CD4-positive, CD25-positive, alpha-beta regulatory T cell (primary cell): Measurements from ENCODE around the gene SERPINB1. TPM values are rescaled to one million over a fixed set of nuclear protein-coding genes. Genes with fewer than 3 reads are reported as not detected.

Experiments
- ATAC-seq, 2 donors: fragments of 150-1000 bp; cut with Tn5 transposase; one replicate each; pipeline ENCODE4 v1.10.0; 2021; ENCODE audit warnings: low read depth in 2 of 2, moderate number of reproducible peaks in 2 of 2, moderate library complexity in 1 of 2
- DNase-seq, 3 donors: peaks; one replicate each; pipeline versions ENCODE4 v3.0.0 to v3.0.0-alpha.2; 2012 to 2022; ENCODE audit warnings: mixed read lengths in 1 of 3
- H3K27ac ChIP-seq: one replicate; pipeline ENCODE4 v1.7.0; 2013; ENCODE audit warnings: mild to moderate bottlenecking, low read length; ENCODE audit not compliant: insufficient read depth, poor library complexity, severe bottlenecking
- H3K27me3 ChIP-seq: one replicate; pipeline ENCODE4 v1.7.0; 2013; ENCODE audit warnings: low read length; ENCODE audit not compliant: control insufficient read depth, insufficient read depth
- H3K36me3 ChIP-seq: one replicate; pipeline ENCODE4 v1.7.0; 2013; ENCODE audit warnings: mild to moderate bottlenecking, low read length, moderate library complexity; ENCODE audit not compliant: control insufficient read depth, insufficient read depth
- H3K4me1 ChIP-seq: 2 replicates; pipeline ENCODE4 v1.7.0; 2013; ENCODE audit warnings: mild to moderate bottlenecking, low read length; ENCODE audit not compliant: insufficient read depth, control insufficient read depth, poor library complexity, severe bottlenecking
- H3K4me3 ChIP-seq: one replicate; pipeline ENCODE4 v1.7.0; 2013; ENCODE audit warnings: low read depth, mild to moderate bottlenecking, low read length, moderate library complexity
- H3K9me3 ChIP-seq, 2 experiments: 1 replicate in 1 of 2; 2 replicates in 1 of 2; pipeline ENCODE4 v1.7.0; 2013; ENCODE audit warnings: low read length in 2 of 2, mild to moderate bottlenecking in 1 of 2, moderate library complexity in 1 of 2; ENCODE audit not compliant: control insufficient read depth in 2 of 2
- H3K27ac Mint-ChIP-seq, 3 donors: one replicate each; pipeline ENCODE4 v1.8.0; 2020 to 2022; ENCODE audit warnings: mild to moderate bottlenecking in 3 of 3, mixed read lengths in 3 of 3, moderate library complexity in 2 of 3
- H3K27me3 Mint-ChIP-seq: one replicate; pipeline ENCODE4 v1.8.0; 2022; ENCODE audit warnings: mild to moderate bottlenecking, mixed read lengths
- H3K36me3 Mint-ChIP-seq: one replicate; pipeline ENCODE4 v1.8.0; 2020; ENCODE audit warnings: mixed read lengths
- H3K4me1 Mint-ChIP-seq, 4 donors: one replicate each; pipeline ENCODE4 v1.8.0; 2020 to 2022; ENCODE audit warnings: mixed read lengths in 4 of 4, mild to moderate bottlenecking in 1 of 4
- H3K4me3 Mint-ChIP-seq, 4 donors: one replicate each; pipeline ENCODE4 v1.8.0; 2020 to 2022; ENCODE audit warnings: mild to moderate bottlenecking in 4 of 4, mixed read lengths in 4 of 4, moderate library complexity in 3 of 4
- H3K9me3 Mint-ChIP-seq, 7 donors: one replicate each; pipeline ENCODE4 v1.8.0; 2020 to 2022; ENCODE audit warnings: mixed read lengths in 7 of 7, mild to moderate bottlenecking in 3 of 7, moderate library complexity in 2 of 7
- polyA plus RNA-seq, 4 donors: library from polyadenylated mRNA; unstranded; fragments of 300-500 nt; fragmentation: Illumina TruSeq; gene quantifications; one replicate each; pipeline ENCODE4 v1.2.3, GENCODE V29; 2021
- total RNA-seq: library from RNA; stranded (reverse); gene quantifications from one replicate; pipeline ENCODE4 v1.2.3, GENCODE V29; 2022

SERPINB1 gene
- total and polyA plus RNA-seq, 5 donors from 2014 or later: 38.1 to 116 (median 109) TPM

GRCh38 chr6:2800552-2801316 lies 40.9 kb downstream of the SERPINB1 start:
- H3K4me1 Mint-ChIP-seq: peaks cover 0 to 8% (median 3%) of the 10 kb centered on the region in 4 donors
- H3K27me3 Mint-ChIP-seq: no peaks in the 10 kb centered on the region
- Histone ChIP-seq H3K4me3 (no peak overlapping the region), H3K36me3 (no peaks in the 10 kb centered on the region), H3K27me3 (no peaks in the 10 kb centered on the region), H3K9me3 (no peaks in the 10 kb centered on the region), H3K4me1 (no peaks in the 10 kb centered on the region), H3K27ac (no peak overlapping the region)
- ATAC-seq (no peak), DNase-seq (no peak)
- peaks cover 2% of the 10 kb centered on the region for H3K36me3 Mint-ChIP-seq
- H3K27ac Mint-ChIP-seq: no peak overlapping the region
- H3K4me3 Mint-ChIP-seq: no peak overlapping the region
- no peaks in the 10 kb centered on the region for H3K9me3 Mint-ChIP-seq

- Histone ChIP-seq H3K9me3 (no peaks in the 10 kb centered on the region), H3K4me1 (no peaks in the 10 kb centered on the region), H3K27me3 (no peaks in the 10 kb centered on the region), H3K4me3 (no peak overlapping the region), H3K36me3 (no peaks in the 10 kb centered on the region), H3K27ac (no peak overlapping the region)
- Mint-ChIP-seq H3K4me1 (peaks cover 0 to 8% (median 2%) of the 10 kb centered on the region in 4 donors), H3K4me3 (no peak overlapping the region), H3K27me3 (no peaks in the 10 kb centered on the region), H3K36me3 (peaks cover 2% of the 10 kb centered on the region), H3K27ac (no peak overlapping the region), H3K9me3 (no peaks in the 10 kb centered on the region)
- ATAC-seq (no peak), DNase-seq (no peak)
Observed at GRCh38 chr6:2799936-2800527, 41.6 kb downstream of the SERPINB1 start.

- no peaks in the 10 kb centered on the region for H3K36me3 ChIP-seq
- no peaks in the 10 kb centered on the region for H3K9me3 ChIP-seq
- Mint-ChIP-seq H3K9me3 (no peaks in the 10 kb centered on the region), H3K27ac (peak overlapping the region in 1 of 3 donors; percentile 42), H3K27me3 (no peaks in the 10 kb centered on the region), H3K36me3 (peaks cover 2% of the 10 kb centered on the region), H3K4me1 (peaks cover 0 to 15% (median 10%) of the 10 kb centered on the region in 4 donors), H3K4me3 (no peak overlapping the region)
- no peaks in the 10 kb centered on the region for H3K27me3 ChIP-seq
- H3K4me1 ChIP-seq: peaks cover 5% of the 10 kb centered on the region
- H3K4me3 ChIP-seq: no peak overlapping the region
- no peak for ATAC-seq
- H3K27ac ChIP-seq: no peak overlapping the region
- no peak for DNase-seq
Observed at GRCh38 chr6:2798586-2799134, 43.0 kb downstream of the SERPINB1 start.

- Mint-ChIP-seq H3K27me3 (no peaks in the 10 kb centered on the region), H3K9me3 (no peaks in the 10 kb centered on the region), H3K4me1 (peaks cover 0 to 22% (median 17%) of the 10 kb centered on the region in 4 donors), H3K36me3 (peaks cover 2% of the 10 kb centered on the region), H3K27ac (peak overlapping the region in 1 of 3 donors; percentile 69), H3K4me3 (no peak overlapping the region)
- Histone ChIP-seq H3K9me3 (no peaks in the 10 kb centered on the region), H3K36me3 (no peaks in the 10 kb centered on the region), H3K4me1 (peaks cover 16% of the 10 kb centered on the region), H3K4me3 (no peak overlapping the region), H3K27me3 (no peaks in the 10 kb centered on the region), H3K27ac (no peak overlapping the region)
- no peak for ATAC-seq
- DNase-seq: no peak
Observed at GRCh38 chr6:2797564-2798031, 44.1 kb downstream of the SERPINB1 start.

GRCh38 chr6:2796861-2797260 lies 44.8 kb downstream of the SERPINB1 start:
- H3K27ac Mint-ChIP-seq: peak overlapping the region in 1 of 3 donors; percentile 31

GRCh38 chr6:2795956-2796355 lies 45.7 kb downstream of the SERPINB1 start:
- H3K4me3 Mint-ChIP-seq: no peak overlapping the region
- no peaks in the 10 kb centered on the region for H3K27me3 Mint-ChIP-seq

More at GRCh38 chr6:2796861-2797260, 44.8 kb downstream of the SERPINB1 start:
- Histone ChIP-seq H3K36me3 (no peaks in the 10 kb centered on the region), H3K9me3 (no peaks in the 10 kb centered on the region), H3K4me1 (peaks cover 17% of the 10 kb centered on the region), H3K4me3 (no peak overlapping the region), H3K27me3 (no peaks in the 10 kb centered on the region), H3K27ac (no peak overlapping the region)
- H3K9me3 Mint-ChIP-seq: no peaks in the 10 kb centered on the region
- H3K36me3 Mint-ChIP-seq: peaks cover 2% of the 10 kb centered on the region
- H3K4me1 Mint-ChIP-seq: peaks cover 0 to 29% (median 17%) of the 10 kb centered on the region in 4 donors
- DNase-seq (no peak), ATAC-seq (no peak)
- H3K27me3 Mint-ChIP-seq: no peaks in the 10 kb centered on the region
- no peak overlapping the region for H3K4me3 Mint-ChIP-seq

GRCh38 chr6:2795162-2795561 lies 46.5 kb downstream of the SERPINB1 start:
- DNase-seq: no peak
- Mint-ChIP-seq H3K4me1 (peaks cover 4 to 41% (median 22%) of the 10 kb centered on the region in 4 donors), H3K4me3 (no peak overlapping the region), H3K9me3 (no peaks in the 10 kb centered on the region), H3K36me3 (peaks cover 2% of the 10 kb centered on the region), H3K27me3 (no peaks in the 10 kb centered on the region), H3K27ac (peak overlapping the region in 1 of 3 donors; percentile 44)
- Histone ChIP-seq H3K4me1 (peaks cover 17% of the 10 kb centered on the region), H3K36me3 (no peaks in the 10 kb centered on the region), H3K9me3 (no peaks in the 10 kb centered on the region), H3K27ac (no peak overlapping the region), H3K27me3 (no peaks in the 10 kb centered on the region), H3K4me3 (no peak overlapping the region)
- ATAC-seq: no peak

More at GRCh38 chr6:2795956-2796355, 45.7 kb downstream of the SERPINB1 start:
- ATAC-seq (no peak), DNase-seq (no peak)
- no peaks in the 10 kb centered on the region for H3K27me3 ChIP-seq
- no peaks in the 10 kb centered on the region for H3K36me3 ChIP-seq
- Mint-ChIP-seq H3K4me1 (peaks cover 4 to 35% (median 22%) of the 10 kb centered on the region in 4 donors), H3K27ac (peak overlapping the region in 1 of 3 donors; percentile 44), H3K36me3 (peaks cover 2% of the 10 kb centered on the region), H3K9me3 (no peaks in the 10 kb centered on the region)
- H3K27ac ChIP-seq: no peak overlapping the region
- H3K4me3 ChIP-seq: no peak overlapping the region
- peaks cover 17% of the 10 kb centered on the region for H3K4me1 ChIP-seq
- H3K9me3 ChIP-seq: no peaks in the 10 kb centered on the region
